Activated CD4-positive, alpha-beta T cell treated with anti-CD3 and anti-CD28 coated beads for 48 hours (primary cell): Measurements from ENCODE around the gene ARHGAP35.
"Not testable (repeated sequence)": the region's sequence is repeated elsewhere in the genome, so short reads cannot be mapped to it uniquely, and the experiment has no call there.

Experiments used
- DNase-seq: peaks from one replicate; pipeline ENCODE4 v3.0.0-alpha.2; 2020

Gene ARHGAP35

GRCh38 chr19:46845959-46846459 lies 14.8 kb upstream of the ARHGAP35 start:
- DNase-seq: no peak

- no peak for DNase-seq
Observed at GRCh38 chr19:46847528-46847927, 13.3 kb upstream of the ARHGAP35 start.

DNA sequence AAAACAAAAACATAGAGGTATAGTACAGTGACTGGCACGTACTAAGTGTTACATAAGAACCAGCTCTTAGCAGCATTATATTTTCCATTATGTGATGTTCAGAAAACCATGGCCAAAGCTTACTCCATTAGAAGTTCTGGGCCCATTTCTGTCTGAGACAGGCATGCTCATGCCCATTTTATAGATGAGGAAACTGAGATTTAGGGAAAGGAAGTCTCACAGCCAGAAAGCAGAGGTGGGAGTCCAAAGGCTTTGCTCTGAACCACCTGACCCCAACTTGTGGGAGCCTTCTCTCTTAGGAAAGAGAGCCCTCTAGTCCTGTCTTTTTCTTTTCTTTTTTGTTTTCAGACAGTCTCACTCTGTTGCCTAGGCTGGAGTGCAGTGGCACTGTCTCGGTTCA lies 12.4 kb upstream of the ARHGAP35 start:
- no peak for DNase-seq

DNA sequence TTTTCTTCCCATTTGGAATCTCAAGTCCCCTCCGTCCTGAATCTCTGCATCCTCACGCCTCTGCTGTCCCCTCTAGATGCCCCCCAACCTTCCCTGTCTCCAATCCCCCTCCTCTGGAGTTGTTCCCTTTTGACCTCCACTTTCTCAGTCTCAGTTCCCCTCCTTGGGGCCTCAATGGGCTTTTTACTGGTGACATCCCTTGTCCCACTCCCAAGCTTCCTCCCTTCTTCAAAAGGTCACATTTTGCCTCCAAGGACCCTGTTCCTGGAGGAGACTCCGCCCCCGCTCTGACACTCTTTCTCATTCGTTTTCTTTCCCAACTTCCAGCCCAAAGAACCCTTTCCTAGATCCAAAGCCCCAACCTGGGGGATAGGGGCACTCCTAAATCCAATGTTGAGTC lies 11.2 kb upstream of the ARHGAP35 start:
- no peak for DNase-seq

- peak; percentile 94 for DNase-seq
Observed at GRCh38 chr19:46850228-46851203, 10.3 kb upstream of the ARHGAP35 start, which contains the start of gene AP2S1. AP2S1 (minus strand) TSS chr19:46850846; CDS start chr19:46850766, 80 bp downstream.

GRCh38 chr19:46852830-46853229 lies 8.0 kb upstream of the ARHGAP35 start:
- no peak for DNase-seq

DNA sequence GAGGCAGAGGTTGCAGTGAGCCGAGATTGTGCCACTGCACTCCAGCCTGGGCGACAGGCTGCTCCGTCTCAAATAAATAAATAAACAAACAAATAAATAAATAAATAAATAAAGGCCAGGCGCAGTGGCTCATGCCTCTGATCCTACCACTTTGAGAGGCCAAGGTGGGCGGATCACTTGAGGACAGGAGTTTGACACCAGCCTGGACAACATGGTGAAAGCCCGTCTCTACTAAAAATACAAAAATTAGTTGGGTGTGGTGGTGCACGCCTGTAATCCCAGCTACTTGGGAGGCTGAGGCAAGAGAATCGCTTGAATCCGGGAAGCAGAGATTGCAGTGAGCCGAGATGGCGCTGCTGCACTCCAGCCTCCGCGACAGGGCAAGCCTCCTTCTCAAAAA lies 6.1 kb upstream of the ARHGAP35 start:
- not testable (repeated sequence) for DNase-seq

GRCh38 chr19:46856062-46857022 lies 4.5 kb upstream of the ARHGAP35 start:
- peak; percentile 95 for DNase-seq

DNA sequence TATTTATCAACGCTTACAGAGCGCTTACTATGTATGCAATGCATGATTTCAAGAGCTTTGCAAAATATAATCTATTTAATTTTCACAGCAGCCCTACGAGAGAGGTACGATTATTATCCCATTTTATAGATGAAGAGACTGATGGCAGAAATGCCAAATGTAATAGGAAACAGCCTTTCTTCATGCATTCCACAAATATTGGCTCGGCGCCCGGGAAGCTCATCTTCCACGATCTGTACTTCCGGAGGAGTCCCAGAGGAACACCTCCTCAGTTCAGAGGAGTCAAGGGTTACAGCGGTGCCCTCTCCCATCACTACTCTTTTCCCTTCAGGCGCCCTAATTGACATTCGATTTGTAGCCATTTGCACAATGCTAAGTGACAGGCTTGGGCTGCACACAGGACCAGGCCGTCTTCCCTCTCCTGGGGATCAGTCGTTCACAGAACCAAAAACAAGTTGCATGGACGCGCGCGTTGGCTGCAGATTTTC lies 1.1 kb upstream of the ARHGAP35 start:
- DNase-seq: no peak

DNA sequence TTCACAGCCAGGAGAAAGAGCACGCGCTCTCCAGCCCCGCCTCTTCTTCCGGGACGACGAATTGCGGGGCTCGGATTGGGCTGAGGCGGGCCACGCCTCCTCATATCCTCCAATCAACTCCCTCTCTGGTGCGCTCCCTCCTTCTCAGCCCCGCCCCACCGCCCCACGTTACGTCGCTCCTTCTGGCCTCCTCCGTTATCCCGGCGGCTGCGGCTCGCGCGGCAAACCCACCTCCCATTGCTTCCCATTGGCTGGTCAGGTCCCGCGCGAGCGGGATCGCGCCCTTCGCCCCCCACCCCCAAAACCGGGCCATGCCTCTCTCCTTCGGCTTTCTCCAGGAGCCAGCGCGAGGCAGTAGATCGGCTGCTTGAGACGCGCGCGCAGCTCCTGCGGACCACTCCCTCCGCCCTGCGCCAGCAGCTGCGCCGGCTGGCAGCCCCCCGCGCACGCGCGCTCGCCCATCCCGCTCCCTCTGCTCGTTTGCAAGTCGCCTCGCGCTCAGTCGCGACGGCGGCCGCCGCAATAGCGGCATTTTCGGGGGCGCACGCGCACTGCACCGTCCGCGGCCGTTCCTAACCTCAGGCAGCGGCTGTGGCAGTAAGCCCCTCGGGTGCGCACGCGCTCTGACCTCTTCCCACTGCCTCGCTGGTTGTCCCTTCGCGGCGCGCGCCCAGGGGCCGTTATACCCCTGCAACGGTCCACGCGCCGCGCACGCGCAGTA lies 512 bp upstream of the ARHGAP35 start:
- DNase-seq: peak; percentile 98

- DNase-seq: peak; percentile 10
Observed at GRCh38 chr19:46861691-46862502, 1.1 kb downstream of the ARHGAP35 start.

GRCh38 chr19:46862503-46862834 lies 1.7 kb downstream of the ARHGAP35 start:
- DNase-seq: no peak

DNA sequence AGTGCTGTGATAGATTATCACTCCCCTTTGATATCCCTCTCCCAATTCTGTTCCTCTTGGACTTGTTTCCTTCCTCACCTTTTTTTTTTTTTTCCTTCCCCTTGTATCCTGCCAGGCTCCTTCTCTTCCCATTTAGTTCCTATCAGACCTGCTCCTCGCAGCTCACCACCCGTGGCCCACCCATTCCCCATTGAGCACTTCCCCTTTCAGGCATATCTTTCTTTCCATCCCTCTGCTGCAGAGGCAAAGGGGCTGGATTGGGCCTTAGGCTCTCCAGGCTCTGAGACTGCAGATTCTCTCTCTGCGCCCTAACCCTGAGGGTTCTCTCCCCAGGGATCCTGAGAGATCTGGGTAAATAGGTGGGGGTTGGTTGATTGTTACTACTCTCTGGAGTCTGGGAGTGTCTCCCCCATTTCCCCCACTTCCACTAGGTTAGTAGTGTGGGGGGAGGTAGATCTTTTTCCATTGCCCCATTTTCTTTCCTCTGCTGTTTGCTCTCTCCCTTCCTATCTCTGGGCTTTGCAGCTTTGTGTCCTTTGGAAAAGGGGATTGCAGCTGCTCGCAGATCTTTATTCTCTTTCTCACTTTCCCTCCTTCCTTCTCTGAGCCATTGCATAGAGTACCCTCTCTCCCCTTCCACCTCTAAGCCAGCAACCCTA lies 2.3 kb downstream of the ARHGAP35 start:
- no peak for DNase-seq

- no peak for DNase-seq
Observed at GRCh38 chr19:46863818-46864629, 3.2 kb downstream of the ARHGAP35 start.

DNA sequence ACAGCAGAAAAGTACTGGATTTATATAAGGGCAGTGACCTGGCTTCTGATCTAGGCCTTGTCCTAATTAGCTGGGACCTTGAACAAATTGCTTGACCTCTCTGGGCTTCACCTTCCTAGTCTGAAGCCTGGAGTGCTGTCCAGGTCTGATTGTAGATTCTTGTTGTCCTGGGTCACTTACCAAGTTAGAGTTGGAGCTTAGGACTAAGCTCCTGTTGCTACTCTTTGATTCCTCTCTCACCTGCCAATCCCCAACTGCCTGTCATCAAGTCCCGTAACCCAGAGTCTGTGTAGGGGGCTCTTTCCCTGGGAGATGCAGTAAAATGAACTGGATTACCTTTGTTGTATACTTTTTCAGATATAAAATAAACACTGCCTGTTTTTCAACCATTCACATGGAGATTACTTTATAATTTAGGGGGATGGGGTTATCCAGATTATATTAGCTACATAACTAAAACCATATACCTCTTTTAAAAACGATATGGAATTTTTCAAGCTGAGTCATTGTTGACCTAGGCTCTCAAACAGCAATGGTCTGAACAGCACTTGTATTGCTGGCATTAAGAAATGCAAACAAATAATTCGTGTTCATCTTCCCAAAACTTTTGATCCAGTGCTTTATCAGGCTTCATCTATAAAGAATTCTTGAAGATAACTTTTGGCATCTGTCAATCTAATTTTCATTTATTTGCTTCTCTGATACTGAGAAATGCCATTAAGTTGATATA lies 5.8 kb downstream of the ARHGAP35 start:
- no peak for DNase-seq

DNA sequence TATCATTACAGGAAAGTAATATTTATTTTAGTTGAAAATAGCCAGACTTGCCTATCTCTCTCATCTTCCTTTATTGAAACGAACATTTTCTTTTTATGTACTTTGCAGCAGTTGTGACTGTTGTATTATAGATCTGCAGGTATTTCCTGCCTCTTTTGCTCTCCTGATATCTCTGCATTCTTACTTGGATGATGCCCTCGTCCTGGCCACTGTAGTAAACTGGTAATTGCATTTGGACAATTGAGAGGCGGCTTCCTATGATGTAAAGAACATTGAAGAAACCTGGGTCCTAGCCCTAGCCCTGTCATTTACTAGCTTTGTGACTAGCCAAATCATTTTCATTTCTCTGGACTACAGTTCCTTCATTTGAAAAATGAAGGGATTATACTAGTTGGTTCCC lies 6.4 kb downstream of the ARHGAP35 start:
- DNase-seq: no peak

- no peak for DNase-seq
Observed at GRCh38 chr19:46868025-46868802, 7.4 kb downstream of the ARHGAP35 start.

DNA sequence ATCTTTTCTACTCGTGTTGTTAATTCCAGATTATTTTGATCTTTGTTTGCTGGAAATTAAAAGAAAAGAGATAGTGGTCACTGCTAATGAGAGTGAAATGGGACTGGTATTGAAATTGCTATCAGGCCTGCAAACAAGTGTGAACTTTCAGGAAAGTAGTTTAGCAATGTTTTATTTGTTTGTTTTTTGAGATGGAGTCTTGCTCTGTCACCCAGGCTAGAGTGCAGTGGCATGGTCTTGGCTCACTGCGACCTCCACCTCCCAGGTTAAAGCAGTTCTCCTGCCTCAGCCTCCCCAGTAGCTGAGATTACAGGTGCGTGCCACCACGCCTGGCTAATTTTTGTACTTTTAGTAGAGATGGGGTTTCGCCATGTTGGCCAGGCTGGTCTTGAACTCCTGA lies 10.4 kb downstream of the ARHGAP35 start:
- DNase-seq: not testable (repeated sequence)
